SU-DHL-6 (cell line): ENCODE measurements around the gene MAMDC4.

Experiments used
- CTCF ChIP-seq: fragments of 200-600 bp; sonication (generic); IDR thresholded peaks from one replicate; pipeline ENCODE4 v1.5.1; 2017; ENCODE audit warnings: antibody characterized with exemption, mild to moderate bottlenecking, low read length, moderate library complexity; ENCODE audit not compliant: insufficient read depth, poor library complexity, severe bottlenecking
- EZH2phosphoT487 ChIP-seq: fragments of 200-600 bp; sonication (generic), shearing (Covaris generic); conservative IDR thresholded peaks from 2 replicates; pipeline ENCODE4 v1.6.1; 2018; ENCODE audit warnings: mild to moderate bottlenecking, antibody characterized with exemption, low read length, moderate library complexity, mixed read lengths

- no peak for TF ChIP-seq CTCF
- no peak for TF ChIP-seq EZH2phosphoT487
Measured at GRCh38 chr9:136814725-136815421, 37.3 kb upstream of the MAMDC4 start.
